Left lung (tissue), 10 donors: ENCODE data around the gene ATP1A4. TPM values are rescaled to one million over a fixed set of nuclear protein-coding genes. Genes with fewer than 3 reads are reported as not detected.

Source experiments
- ATAC-seq: fragments of 200-7000 bp; cut with Tn5 transposase; one replicate; pipeline ENCODE4 v1.9.1; 2020; ENCODE audit warnings: moderate library complexity
- DNase-seq, 4 donors: peaks; one replicate each; pipeline ENCODE4 v3.0.0-alpha.2; 2013 to 2020
- H3K27ac ChIP-seq, 2 donors: fragments of 200-600 bp; sonication (generic) in 1 of 2; one replicate each; pipeline versions ENCODE4 v1.5.0 to v1.8.0; 2020 to 2021
- H3K27me3 ChIP-seq, 2 donors: fragments of 200-600 bp; sonication (generic) in 1 of 2; one replicate each; pipeline versions ENCODE4 v1.5.0 to v1.8.0; 2020 to 2021
- H3K36me3 ChIP-seq, 2 donors: fragments of 200-600 bp; sonication (generic) in 1 of 2; one replicate each; pipeline versions ENCODE4 v1.5.0 to v1.8.0; 2020 to 2021
- H3K4me1 ChIP-seq, 2 donors: fragments of 200-600 bp; one replicate each; pipeline ENCODE4 v1.8.0; 2021
- H3K4me3 ChIP-seq, 2 donors: fragments of 200-600 bp; sonication (generic) in 1 of 2; one replicate each; pipeline versions ENCODE4 v1.5.0 to v1.8.0; 2020 to 2021; ENCODE audit warnings: mild to moderate bottlenecking in 1 of 2
- H3K9me3 ChIP-seq, 2 donors: fragments of 200-600 bp; sonication (generic) in 1 of 2; one replicate each; pipeline versions ENCODE4 v1.5.0 to v1.8.0; 2020 to 2021
- CTCF ChIP-seq, 2 donors: fragments of 200-600 bp; sonication (generic) in 1 of 2; IDR thresholded peaks; one replicate each; pipeline versions ENCODE4 v1.5.0 to v1.8.0; 2021; ENCODE audit warnings: antibody characterized with exemption in 2 of 2
- intact Hi-C, 2 donors: fragments of 100-400 bp; cut with DNase I; formaldehyde crosslinking; loops; one replicate each; pipeline versions ENCODE4 v1.11.2 to v1.14.2; 2022
- polyA plus RNA-seq, 6 donors: library from polyadenylated mRNA; unstranded; fragments of 120-200 nt; gene quantifications; one replicate each; pipeline ENCODE4 v1.2.1, GENCODE V29; 2013; ENCODE audit not compliant: insufficient read length in 6 of 6
- total RNA-seq, 2 donors: library from RNA; stranded (reverse); fragmentation: NEBNext Ultra II Directional; extraction: Animal tissue kit (Norgen Biotek cat#: 25700); gene quantifications; one replicate each; pipeline ENCODE4 v1.2.1, GENCODE V29; 2021
- donor health status: DM: no; HTN: yes; CAD: no.
- donor health status: DM: no; HTN: no; CAD: no.

The ATP1A4 gene
- total and polyA plus RNA-seq, 8 donors: 0.10 to 0.26 (median 0.17) TPM; not detected in 2

- TF ChIP-seq CTCF (IDR thresholded peaks at IDR 0.05): no peak
- DNase-seq (no peak), ATAC-seq (no peak)
- H3K27ac ChIP-seq: no peak overlapping the region
- no peaks in the 10 kb centered on the region for H3K4me1 ChIP-seq
- intact Hi-C loops: no loop called here
- H3K36me3 ChIP-seq: no peaks in the 10 kb centered on the region
- H3K4me3 ChIP-seq: no peak overlapping the region
- H3K9me3 ChIP-seq: no peaks in the 10 kb centered on the region
- H3K27me3 ChIP-seq: no peaks in the 10 kb centered on the region
Measured at GRCh38 chr1:160129966-160130365, 21.4 kb upstream of the ATP1A4 start.

- H3K9me3 ChIP-seq: no peaks in the 10 kb centered on the region
- intact Hi-C loops: no loop called here
- H3K4me3 ChIP-seq: no peak overlapping the region
- ATAC-seq: no peak
- no peaks in the 10 kb centered on the region for H3K36me3 ChIP-seq
- H3K27me3 ChIP-seq: no peaks in the 10 kb centered on the region
- TF ChIP-seq CTCF (IDR thresholded peaks at IDR 0.05): no peak
- DNase-seq: no peak
- H3K27ac ChIP-seq: no peak overlapping the region
- no peaks in the 10 kb centered on the region for H3K4me1 ChIP-seq
Measured at GRCh38 chr1:160130486-160130885, 20.9 kb upstream of the ATP1A4 start.

- TF ChIP-seq CTCF (IDR thresholded peaks at IDR 0.05): no peak
- no peaks in the 10 kb centered on the region for H3K36me3 ChIP-seq
- intact Hi-C loops: no loop called here
- no peak for ATAC-seq
- DNase-seq: no peak
- H3K4me1 ChIP-seq: no peaks in the 10 kb centered on the region
- no peaks in the 10 kb centered on the region for H3K9me3 ChIP-seq
- no peak overlapping the region for H3K4me3 ChIP-seq
- H3K27ac ChIP-seq: no peak overlapping the region
- no peaks in the 10 kb centered on the region for H3K27me3 ChIP-seq
Measured at GRCh38 chr1:160130939-160131338, 20.5 kb upstream of the ATP1A4 start.

- no peak for ATAC-seq
- no peak overlapping the region for H3K27ac ChIP-seq
- TF ChIP-seq CTCF (IDR thresholded peaks at IDR 0.05): no peak
- no peaks in the 10 kb centered on the region for H3K9me3 ChIP-seq
- H3K4me1 ChIP-seq: no peaks in the 10 kb centered on the region
- no peaks in the 10 kb centered on the region for H3K36me3 ChIP-seq
- DNase-seq: no peak
- H3K27me3 ChIP-seq: no peaks in the 10 kb centered on the region
- no peak overlapping the region for H3K4me3 ChIP-seq
- intact Hi-C loops: no loop called here
Measured at GRCh38 chr1:160131803-160132565, 19.4 kb upstream of the ATP1A4 start.

GRCh38 chr1:160133990-160134770, 17.2 kb upstream of the ATP1A4 start:
- Histone ChIP-seq H3K36me3 (no peaks in the 10 kb centered on the region), H3K9me3 (no peaks in the 10 kb centered on the region), H3K4me3 (no peak overlapping the region), H3K27me3 (no peaks in the 10 kb centered on the region), H3K4me1 (no peaks in the 10 kb centered on the region), H3K27ac (no peak overlapping the region)
- TF ChIP-seq CTCF (IDR thresholded peaks at IDR 0.05): no peak
- intact Hi-C loops: no loop called here
- DNase-seq: no peak
- no peak for ATAC-seq
